Glutamatergic neuron (in vitro differentiated cells): Measurements from ENCODE around the gene G2E3. TPM values are rescaled to one million over a fixed set of nuclear protein-coding genes. Genes with fewer than 3 reads are reported as not detected.

Experiments used
- DNase-seq: peaks from one replicate; pipeline ENCODE4 v3.0.0; 2022
- H3K27ac Mint-ChIP-seq: one replicate; pipeline ENCODE4 v1.8.0; 2020; ENCODE audit warnings: mild to moderate bottlenecking, mixed read lengths, inconsistent platforms; ENCODE audit not compliant: unreplicated experiment
- H3K27me3 Mint-ChIP-seq: one replicate; pipeline ENCODE4 v1.8.0; 2020; ENCODE audit warnings: mild to moderate bottlenecking, moderate library complexity, mixed read lengths, inconsistent platforms; ENCODE audit not compliant: unreplicated experiment
- H3K36me3 Mint-ChIP-seq: one replicate; pipeline ENCODE4 v1.8.0; 2020; ENCODE audit warnings: mild to moderate bottlenecking, mixed read lengths, inconsistent platforms; ENCODE audit not compliant: unreplicated experiment
- H3K4me1 Mint-ChIP-seq: one replicate; pipeline ENCODE4 v1.8.0; 2020; ENCODE audit warnings: mild to moderate bottlenecking, low read depth, mixed read lengths, inconsistent platforms; ENCODE audit not compliant: unreplicated experiment
- H3K4me3 Mint-ChIP-seq: one replicate; pipeline ENCODE4 v1.8.0; 2020; ENCODE audit warnings: mild to moderate bottlenecking, mixed read lengths, inconsistent platforms; ENCODE audit not compliant: unreplicated experiment
- H3K9me3 Mint-ChIP-seq: one replicate; pipeline ENCODE4 v1.8.0; 2020; ENCODE audit warnings: mild to moderate bottlenecking, moderate library complexity, mixed read lengths, inconsistent platforms; ENCODE audit not compliant: unreplicated experiment
- CTCF ChIP-seq: fragments of 200-600 bp; sonication (generic); IDR thresholded peaks from one replicate; pipeline ENCODE4 v1.5.0; 2021; ENCODE audit not compliant: partially characterized antibody, unreplicated experiment
- total RNA-seq: library from RNA; stranded (reverse); fragmentation: NEBNext Ultra II Directional; extraction: Animal tissue kit (Norgen Biotek cat#: 25700); gene quantifications from one replicate; pipeline ENCODE4 v1.2.1, GENCODE V29; 2021; ENCODE audit not compliant: unreplicated experiment

G2E3 gene
- total RNA-seq, 1 donor from 2014 or later = 31.4 TPM

DNA sequence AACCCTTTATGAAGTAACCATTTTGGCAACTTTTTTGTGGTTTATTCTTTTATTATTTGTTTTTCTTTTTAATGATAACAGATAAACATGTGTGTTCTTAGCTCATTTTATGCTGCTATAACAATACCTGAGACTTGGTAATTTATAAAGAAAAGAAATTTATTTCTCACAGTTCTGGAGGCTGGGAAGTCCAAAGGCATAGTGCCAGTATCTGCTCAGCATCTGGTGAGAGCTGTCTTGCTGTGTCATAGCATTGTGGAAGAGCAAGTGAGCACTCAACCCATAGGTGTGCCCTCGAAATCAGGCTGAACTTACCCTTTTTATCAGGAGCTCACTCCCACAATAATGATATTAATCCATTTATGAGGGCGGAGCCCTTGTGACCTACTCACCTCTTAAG lies 55.2 kb downstream of the G2E3 start:
- no peak overlapping the region for H3K27ac Mint-ChIP-seq
- TF ChIP-seq CTCF = no peak
- peaks cover 1% of the 10 kb centered on the region for H3K27me3 Mint-ChIP-seq
- no peaks in the 10 kb centered on the region for H3K36me3 Mint-ChIP-seq
- H3K4me3 Mint-ChIP-seq = no peak overlapping the region
- DNase-seq = no peak
- H3K9me3 Mint-ChIP-seq = no peaks in the 10 kb centered on the region
- H3K4me1 Mint-ChIP-seq = no peaks in the 10 kb centered on the region

DNA sequence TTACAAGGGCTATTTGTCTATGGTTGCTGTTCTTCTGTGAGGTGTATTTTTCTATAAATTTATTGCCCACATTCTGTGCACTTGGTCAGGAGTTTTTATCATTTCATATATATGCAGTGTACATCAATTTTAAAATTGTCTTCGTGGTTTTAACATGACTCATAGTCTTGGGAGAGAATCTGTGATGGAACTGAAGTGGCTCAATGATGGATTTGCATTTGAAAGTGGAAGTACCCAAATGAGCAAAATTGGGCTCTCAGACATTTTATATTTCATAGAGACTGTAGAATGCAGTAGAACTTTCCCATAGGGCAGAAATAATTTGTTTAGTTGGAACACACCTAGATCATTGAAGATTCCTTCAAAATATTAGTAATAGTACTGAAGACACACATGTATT lies 61.2 kb downstream of the G2E3 start:
- Mint-ChIP-seq H3K4me1 (peaks cover 13% of the 10 kb centered on the region), H3K36me3 (no peaks in the 10 kb centered on the region), H3K9me3 (peaks cover 10% of the 10 kb centered on the region), H3K27me3 (peaks cover 6% of the 10 kb centered on the region), H3K27ac (no peak overlapping the region), H3K4me3 (no peak overlapping the region)
- TF ChIP-seq CTCF = no peak
- DNase-seq = no peak

GRCh38 chr14:30621354-30621939 lies 62.5 kb downstream of the G2E3 start:
- H3K36me3 Mint-ChIP-seq = no peaks in the 10 kb centered on the region
- peaks cover 13% of the 10 kb centered on the region for H3K4me1 Mint-ChIP-seq
- peaks cover 10% of the 10 kb centered on the region for H3K9me3 Mint-ChIP-seq
- peak overlapping the region; percentile 100 for H3K4me3 Mint-ChIP-seq
- H3K27me3 Mint-ChIP-seq = peaks cover 6% of the 10 kb centered on the region
- TF ChIP-seq CTCF = no peak
- DNase-seq = no peak
- H3K27ac Mint-ChIP-seq = peak overlapping the region; percentile 99

GRCh38 chr14:30621940-30622830 lies 63.2 kb downstream of the G2E3 start, which contains the start of gene SCFD1:
TSS of gene SCFD1 (plus strand) at chr14:30622319. CDS start at chr14:30622339, 20 bp downstream.
- H3K4me3 Mint-ChIP-seq = peak within 1 kb of the TSS; percentile 100
- no peaks in the 10 kb centered on the region for H3K36me3 Mint-ChIP-seq
- peak; percentile 97 for DNase-seq

More at GRCh38 chr14:30621940-30622830, 63.2 kb downstream of the G2E3 start, which contains the start of gene SCFD1:
- Mint-ChIP-seq H3K27me3 (peaks cover 6% of the 10 kb centered on the region), H3K27ac (peak within 1 kb of the TSS; percentile 99), H3K9me3 (peaks cover 10% of the 10 kb centered on the region), H3K4me1 (peaks cover 13% of the 10 kb centered on the region)
- TF ChIP-seq CTCF = no peak
